ENCODE data around the gene MCOLN2. TPM values are rescaled to one million over a fixed set of nuclear protein-coding genes. Genes with fewer than 3 reads are reported as not detected.

MCOLN2 gene
- 38.5 and 41.2 TPM in 2 replicates for total RNA-seq

- intact Hi-C loops (cut with micrococcal nuclease) = loop anchor here (1.0 to 10.0 kb wide), 14 partner anchors 8 to 905 kb away; partner anchors contain the start of genes BCL10, C1orf52, CTBS and PRKACB
These were observed at the start of gene MCOLN2 for GRCh38 chr1:84996846-84997666. TSS of gene MCOLN2 (minus strand) at chr1:84997113. CDS start at chr1:84996872, 241 bp downstream.

DNA sequence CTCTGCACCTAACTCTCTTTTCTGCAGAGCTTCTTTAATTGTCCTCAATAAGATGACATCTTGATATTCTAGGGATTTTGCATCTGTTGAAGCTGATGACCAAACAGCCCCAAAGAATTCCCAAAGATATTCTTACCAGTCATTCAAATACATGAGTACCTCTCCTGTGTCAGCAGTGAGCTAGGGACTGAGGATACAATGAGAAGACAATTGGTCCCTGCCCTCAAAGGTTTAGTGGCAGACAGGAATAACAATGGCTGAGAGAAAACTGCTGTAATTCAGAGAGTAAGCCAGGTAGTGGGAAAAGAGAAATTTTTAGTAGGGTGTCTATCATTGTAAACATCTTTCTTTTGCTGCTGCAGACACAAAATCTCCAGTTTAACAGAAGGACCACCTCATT is 45.5 kb upstream of the MCOLN2 start:
- intact Hi-C loops (cut with micrococcal nuclease) = loop anchor here (10.0 kb wide), 1 partner anchor 1538 kb away; no protein-coding TSS in a partner anchor

GRCh38 chr1:85041793-85042192 is 44.9 kb upstream of the MCOLN2 start:
- intact Hi-C loops (cut with micrococcal nuclease) = loop anchor here (10.0 kb wide), 1 partner anchor 1537 kb away; no protein-coding TSS in a partner anchor

DNA sequence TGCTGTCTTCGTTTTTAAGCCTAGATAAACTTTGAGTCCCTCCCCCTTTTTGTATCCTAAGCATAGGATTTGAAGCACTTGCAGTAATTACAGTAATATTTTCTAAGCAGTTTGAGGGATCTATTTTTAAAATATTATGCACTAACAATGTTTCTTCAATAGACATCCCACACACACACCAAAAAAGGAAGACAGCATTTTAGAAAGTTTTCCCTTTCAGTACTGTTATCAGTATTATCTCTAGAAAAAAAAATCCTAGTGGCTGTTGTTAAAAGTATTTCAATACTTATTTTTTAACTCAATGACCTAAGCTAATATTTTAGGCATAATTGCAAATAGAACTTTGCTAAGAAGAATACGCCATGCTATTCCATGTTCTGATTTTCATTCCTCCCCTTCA is 36.3 kb upstream of the MCOLN2 start:
- intact Hi-C loops (cut with micrococcal nuclease) = no loop called here

GRCh38 chr1:85030536-85030935 is 33.6 kb upstream of the MCOLN2 start:
- intact Hi-C loops (cut with micrococcal nuclease) = no loop called here

GRCh38 chr1:85028151-85028550 is 31.2 kb upstream of the MCOLN2 start:
- intact Hi-C loops (cut with micrococcal nuclease) = no loop called here

DNA sequence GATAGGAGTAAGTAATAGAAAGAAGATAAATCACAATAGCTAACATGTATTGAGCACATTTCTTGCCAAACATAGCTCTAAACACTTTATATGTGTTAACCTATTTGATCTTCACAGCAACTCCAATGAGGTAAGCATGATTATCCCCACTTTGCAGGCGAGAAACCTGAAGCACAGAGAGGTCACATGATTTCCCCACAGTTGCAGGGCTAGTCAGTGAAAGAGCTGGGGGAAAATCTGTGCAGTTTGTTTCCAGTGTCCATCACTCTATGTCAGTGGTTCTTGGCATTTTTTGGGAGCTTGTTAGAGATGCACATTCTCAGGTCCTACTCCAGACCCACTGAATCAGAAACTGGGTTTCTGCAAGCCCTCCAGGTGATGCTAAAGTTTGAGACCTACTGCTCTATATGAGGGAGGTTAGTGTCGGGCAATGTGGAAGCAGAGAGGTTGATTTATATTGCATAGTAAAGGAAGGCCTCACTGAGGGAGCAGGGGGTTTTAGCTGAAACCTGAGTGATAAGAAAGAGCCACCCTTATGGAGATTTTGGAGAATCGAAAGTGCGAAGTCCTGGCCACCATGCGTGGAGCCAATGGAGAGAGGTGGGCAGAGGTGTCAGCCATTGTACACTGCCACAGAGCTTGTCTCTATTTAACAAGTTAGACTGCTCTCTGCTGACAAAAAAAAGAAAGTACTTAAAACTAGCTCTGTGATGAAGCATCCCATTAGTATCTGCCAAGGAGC is 30.5 kb upstream of the MCOLN2 start:
- intact Hi-C loops (cut with micrococcal nuclease) = loop anchor here (1.0 to 2.0 kb wide), 9 partner anchors 19 to 585 kb away; partner anchors contain the start of genes C1orf52 and MCOLN2

DNA sequence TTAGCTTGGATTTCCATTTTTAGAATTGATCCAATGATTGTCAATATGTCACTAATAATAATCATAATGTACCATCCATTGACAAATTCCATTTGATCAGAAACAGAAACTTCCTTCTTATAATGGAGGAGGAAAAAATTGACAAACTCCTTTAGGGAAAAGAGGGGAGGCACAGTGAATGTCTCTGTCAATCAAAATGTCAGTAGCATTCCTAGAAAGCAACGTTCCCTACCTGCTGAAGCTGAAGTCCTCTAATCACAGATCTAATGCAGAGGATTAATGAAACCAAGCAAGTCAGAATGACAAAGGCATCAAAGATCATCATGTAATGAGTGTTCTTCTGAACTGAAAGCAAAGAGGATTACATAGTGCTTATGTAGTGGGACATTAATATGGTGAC is 29.0 kb upstream of the MCOLN2 start:
- intact Hi-C loops (cut with micrococcal nuclease) = loop anchor here (2.0 kb wide), 1 partner anchor 233 kb away; the partner anchor contains the start of gene C1orf52

DNA sequence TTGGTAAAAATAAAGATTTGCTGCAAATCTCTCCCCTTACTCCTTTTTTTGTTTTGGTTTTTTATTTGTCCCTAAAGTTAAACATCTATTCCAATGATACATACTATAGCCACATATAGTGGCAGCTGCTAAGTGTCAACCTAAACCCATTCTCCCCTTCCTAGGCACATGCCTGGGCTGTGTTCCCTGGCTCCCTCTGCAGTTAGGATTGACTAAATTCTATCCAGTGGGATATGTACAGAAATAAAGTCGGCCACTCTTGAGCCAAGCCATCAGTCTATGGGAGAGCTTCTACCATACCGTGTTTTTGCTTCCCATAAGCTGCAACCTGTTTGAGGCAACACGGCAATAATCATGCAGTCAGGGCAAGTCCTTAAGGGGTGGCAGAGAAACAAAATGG is 27.8 kb upstream of the MCOLN2 start:
- intact Hi-C loops (cut with micrococcal nuclease) = no loop called here

GRCh38 chr1:85022700-85023099 is 25.8 kb upstream of the MCOLN2 start:
- intact Hi-C loops (cut with micrococcal nuclease) = no loop called here

DNA sequence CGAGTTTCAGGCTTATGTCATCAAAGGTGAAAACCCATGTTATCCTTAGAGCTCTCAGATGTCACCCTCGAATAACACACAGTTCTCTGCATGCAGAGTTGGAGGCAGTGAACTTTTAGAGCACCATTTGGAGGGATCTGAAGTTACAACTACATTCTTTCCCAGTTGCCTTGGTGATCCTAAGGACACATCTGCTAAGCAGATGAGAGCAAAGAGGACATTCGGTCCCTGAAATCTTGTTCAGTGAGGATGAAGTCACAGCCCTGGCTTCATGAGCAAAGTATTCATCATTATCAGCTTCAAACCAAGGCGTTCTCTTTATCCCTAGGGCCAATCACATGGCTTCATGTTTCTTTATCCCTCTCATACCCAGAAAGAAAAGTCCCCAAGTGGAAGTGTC is 23.1 kb upstream of the MCOLN2 start:
- intact Hi-C loops (cut with micrococcal nuclease) = no loop called here

GRCh38 chr1:85015826-85016225 is 18.9 kb upstream of the MCOLN2 start:
- intact Hi-C loops (cut with micrococcal nuclease) = no loop called here

- intact Hi-C loops (cut with micrococcal nuclease) = loop anchor here (1.0 kb wide), 1 partner anchor 8 kb away; the partner anchor contains the start of gene MCOLN2
These were observed 8.7 kb upstream of the MCOLN2 start for GRCh38 chr1:85005641-85006040.

- intact Hi-C loops (cut with micrococcal nuclease) = no loop called here
These were observed 4.8 kb upstream of the MCOLN2 start for GRCh38 chr1:85001742-85002141.

DNA sequence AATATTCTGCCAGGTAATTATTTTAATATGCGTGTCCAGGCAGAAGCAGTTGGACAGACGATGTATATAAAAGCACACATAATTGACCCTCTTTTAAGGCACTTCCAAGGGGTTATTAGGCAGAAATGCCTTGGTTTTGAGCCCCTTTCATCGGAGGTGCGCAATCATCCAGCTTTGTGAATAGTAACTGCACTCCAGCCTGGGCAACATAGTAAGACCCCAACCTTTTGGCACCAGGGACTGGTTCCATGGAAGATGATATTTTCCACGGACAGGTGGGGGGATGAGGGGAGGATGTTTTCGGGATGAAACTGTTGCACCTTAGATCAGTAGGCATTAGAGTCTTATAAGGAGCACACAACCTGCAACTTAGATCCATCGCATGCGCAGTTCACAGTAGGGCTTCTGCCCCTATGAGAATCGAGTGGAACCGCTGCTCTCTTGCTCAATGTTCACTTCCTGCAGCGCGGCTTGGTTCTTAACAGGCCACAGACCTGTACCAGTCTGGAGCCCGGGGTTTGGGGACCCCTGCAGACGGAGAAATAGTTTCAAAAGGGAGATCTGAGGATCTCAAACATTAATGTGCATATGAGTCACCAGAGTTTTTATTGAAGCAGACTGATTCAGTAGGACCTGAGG is 1.8 kb upstream of the MCOLN2 start:
- intact Hi-C loops (cut with micrococcal nuclease) = loop anchor here (1.0 to 10.0 kb wide), 9 partner anchors 50 to 906 kb away; partner anchors contain the start of genes CTBS, GNG5, MCOLN3 and PRKACB

DNA sequence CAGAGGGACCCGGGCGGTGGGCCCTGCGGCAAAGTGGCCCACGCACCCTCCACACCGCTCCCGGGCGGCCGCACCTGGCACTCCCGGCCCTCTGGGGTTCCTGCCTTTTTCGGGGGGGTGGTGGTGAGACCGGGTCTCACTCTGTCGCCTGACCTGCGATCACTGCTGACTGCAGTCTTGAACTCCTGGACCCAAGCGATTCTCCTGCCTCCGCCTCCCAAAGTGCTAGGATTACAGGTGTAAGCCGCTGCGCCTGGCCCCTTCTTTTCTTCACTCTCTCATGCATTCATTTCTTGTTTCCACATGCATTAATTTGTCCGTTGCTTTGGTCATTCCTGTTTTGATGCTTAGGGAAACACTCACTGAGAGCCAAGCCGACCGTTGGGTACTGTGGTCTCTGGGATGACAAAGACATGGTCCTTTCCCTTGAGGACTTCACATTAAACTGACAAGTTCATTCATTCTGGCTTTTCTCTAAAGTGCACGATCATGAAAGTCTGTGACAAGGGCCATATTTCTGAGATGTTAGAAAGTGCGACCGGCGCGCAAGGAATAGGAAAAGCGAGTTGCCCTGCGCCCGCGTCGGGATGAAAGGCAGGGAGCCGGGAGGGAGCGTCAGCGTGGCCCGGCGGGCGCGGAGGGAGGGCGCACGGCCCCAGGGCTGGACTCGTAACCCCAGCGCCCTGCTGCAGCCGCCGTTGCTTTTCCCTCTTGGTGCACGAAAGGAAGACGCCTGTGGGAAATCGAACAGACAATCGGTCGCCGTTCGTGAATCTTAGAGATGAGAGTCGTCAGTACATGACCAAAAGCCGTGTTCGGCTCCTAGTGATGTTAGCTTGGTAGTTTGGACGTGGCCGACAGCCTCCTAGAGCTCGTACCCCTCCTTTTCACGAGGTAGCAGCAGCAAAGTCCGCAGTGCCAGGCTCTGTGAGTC is 1.0 kb upstream of the MCOLN2 start:
- intact Hi-C loops (cut with micrococcal nuclease) = loop anchor here (1.0 to 10.0 kb wide), 15 partner anchors 7 to 906 kb away; partner anchors contain the start of genes BCL10, C1orf52, CTBS and GNG5

GRCh38 chr1:84995484-84996334 is 1.2 kb downstream of the MCOLN2 start:
- intact Hi-C loops (cut with micrococcal nuclease) = loop anchor here (1.0 to 10.0 kb wide), 13 partner anchors 7 to 903 kb away; partner anchors contain the start of genes C1orf52, CTBS, PRKACB and SAMD13

DNA sequence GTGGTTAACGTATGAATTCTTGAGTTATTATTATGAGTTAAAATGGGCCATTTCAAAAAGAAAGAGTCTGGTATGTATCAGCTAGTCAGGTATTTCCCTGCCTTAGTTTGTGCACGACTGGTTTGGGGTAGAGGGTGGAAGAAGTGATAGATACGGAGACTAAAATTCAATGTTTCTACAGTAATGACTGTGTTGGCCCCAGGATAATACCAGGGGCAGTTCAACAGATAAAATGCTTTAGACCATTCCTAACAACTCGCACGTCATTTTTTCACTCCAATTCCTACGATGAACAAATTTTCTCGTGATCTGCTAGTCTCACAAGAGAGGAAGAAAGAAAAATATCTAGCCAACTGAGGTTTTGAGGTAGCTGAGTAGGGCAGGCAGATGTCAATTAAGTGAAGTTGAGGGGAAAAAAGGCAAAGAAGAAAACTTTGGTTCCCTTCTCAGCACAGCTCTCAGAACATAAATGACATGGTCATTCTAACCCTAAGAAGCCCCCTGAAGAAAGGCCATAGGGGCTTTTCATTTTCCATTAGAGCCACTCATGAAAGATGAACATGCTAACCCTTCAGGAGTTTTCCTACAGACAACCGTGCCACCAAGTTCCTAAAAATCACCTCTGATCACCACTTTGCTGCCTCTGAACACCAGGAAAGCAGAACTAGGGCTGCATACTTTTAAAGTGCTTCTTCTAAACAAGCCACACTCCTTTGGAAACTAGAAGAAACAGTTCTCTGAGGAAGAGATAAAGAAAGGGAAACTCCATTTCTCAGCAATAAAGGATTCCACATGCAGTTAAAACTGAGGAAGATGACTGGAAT is 5.6 kb downstream of the MCOLN2 start:
- intact Hi-C loops (cut with micrococcal nuclease) = loop anchor here (10.0 kb wide), 1 partner anchor 687 kb away; the partner anchor contains the start of gene SAMD13
